Endothelial cell of umbilical vein (primary cell): ENCODE results near the gene WDR43. TPM values are rescaled to one million over a fixed set of nuclear protein-coding genes. Genes with fewer than 3 reads are reported as not detected.

Experiments used
- BruUV-seq: library from RNA; stranded (reverse); fragments of 400-500 nt; replicated peaks from 2 replicates; lab custom pipeline; 2021; lab: Mats Ljungman, UMichigan
- CTCF ChIA-PET: fragments of 300-600, 350-600 bp; sonication (Branson Sonifier 250); formaldehyde crosslinking; loops from one replicate; lab custom pipeline; 2021; ENCODE audit warnings: antibody characterized with exemption, inconsistent platforms; lab: Charles Lee
- POLR2A ChIA-PET: fragments of 300-600, 350-600 bp; sonication (Branson Sonifier 250); formaldehyde crosslinking; loops from one replicate; lab custom pipeline; 2021; ENCODE audit warnings: antibody characterized with exemption, inconsistent platforms; lab: Charles Lee
- DNase-seq: peaks from one replicate; pipeline ENCODE4 v3.0.0-alpha.2; 2011; ENCODE audit warnings: low read depth, low spot score
- FAIRE-seq: peaks from 2 replicates; lab custom pipeline; 2011; peaks lifted over from hg19 to GRCh38; lab: Jason Lieb, UNC
- H2AFZ ChIP-seq: 2 replicates; pipeline ENCODE4 v1.6.0; 2012; ENCODE audit warnings: low read depth, low read length, control low read depth, inconsistent platforms
- H3K27ac ChIP-seq: 2 replicates; pipeline ENCODE4 v1.5.1; 2011; ENCODE audit warnings: low read depth, mild to moderate bottlenecking, control low read depth, low read length, moderate library complexity; ENCODE audit not compliant: insufficient read depth
- H3K27me3 ChIP-seq, 2 experiments: 2 replicates each; pipeline versions ENCODE4 v1.6.0 to v1.6.1; 2011; ENCODE audit warnings: low read length in 2 of 2, mixed read lengths in 1 of 2; ENCODE audit not compliant: control insufficient read depth in 2 of 2, insufficient read depth in 2 of 2
- H3K36me3 ChIP-seq, 2 experiments: 2 replicates in 1 of 2; 3 replicates in 1 of 2; pipeline ENCODE4 v1.5.1; 2011; ENCODE audit warnings: low read length in 2 of 2, mild to moderate bottlenecking in 1 of 2, moderate library complexity in 1 of 2; ENCODE audit not compliant: control insufficient read depth in 2 of 2, insufficient read depth in 2 of 2; ENCODE audit errors: extremely low read depth in 1 of 2
- H3K4me1 ChIP-seq: 3 replicates; pipeline ENCODE4 v1.5.1; 2011; ENCODE audit warnings: mild to moderate bottlenecking, low read length; ENCODE audit not compliant: control insufficient read depth, insufficient read depth; ENCODE audit errors: extremely low read depth
- H3K4me2 ChIP-seq: 2 replicates; pipeline ENCODE4 v1.6.1; 2011; ENCODE audit warnings: low read length, control low read depth, mixed read lengths; ENCODE audit not compliant: insufficient read depth
- H3K4me3 ChIP-seq, 3 experiments: fragments of 200-600 bp in 1 of 3; sonication (generic), shearing (Covaris generic) in 1 of 3; replicated peaks in 1 of 3; 2 replicates each; pipeline ENCODE4 v1.5.1; 2011 to 2016; ENCODE audit warnings: control low read depth in 3 of 3, low read length in 3 of 3, mild to moderate bottlenecking in 2 of 3, inconsistent platforms in 1 of 3, low read depth in 1 of 3, moderate library complexity in 1 of 3; ENCODE audit not compliant: insufficient read depth in 1 of 3
- H3K79me2 ChIP-seq: 2 replicates; pipeline ENCODE4 v1.6.0; 2012; ENCODE audit warnings: low read length, inconsistent platforms; ENCODE audit not compliant: control insufficient read depth, insufficient read depth
- H3K9ac ChIP-seq: replicated peaks from 2 replicates; pipeline ENCODE3; 2011; ENCODE audit warnings: low read length, control low read depth; ENCODE audit not compliant: insufficient read depth; ENCODE audit errors: extremely low read depth
- H3K9me1 ChIP-seq: replicated peaks from 3 replicates; pipeline ENCODE4 v1.6.0; 2011; ENCODE audit warnings: mild to moderate bottlenecking, low read length; ENCODE audit not compliant: control insufficient read depth, insufficient read depth; ENCODE audit errors: extremely low read depth
- H3K9me3 ChIP-seq: replicated peaks from 2 replicates; pipeline ENCODE4 v1.5.1; 2012; ENCODE audit warnings: low read length, inconsistent platforms; ENCODE audit not compliant: control insufficient read depth, insufficient read depth
- H4K20me1 ChIP-seq: replicated peaks from 2 replicates; pipeline ENCODE3; 2011; ENCODE audit warnings: mild to moderate bottlenecking, low read length; ENCODE audit not compliant: control insufficient read depth, insufficient read depth; ENCODE audit errors: extremely low read depth
- CTCF ChIP-seq, 2 donors: IDR thresholded peaks; 1 replicate in 1 of 2; 2 replicates in 1 of 2; pipeline ENCODE4 v1.5.1; 2011; ENCODE audit warnings: low read length in 2 of 2, mild to moderate bottlenecking in 2 of 2, moderate library complexity in 2 of 2, control low read depth in 1 of 2, inconsistent platforms in 1 of 2, low read depth in 1 of 2; ENCODE audit not compliant: insufficient read depth in 1 of 2; ENCODE audit errors: extremely low read depth in 1 of 2
- EZH2 ChIP-seq: IDR thresholded peaks from 2 replicates; pipeline ENCODE4 v1.6.1; 2012; ENCODE audit warnings: borderline replicate concordance, low read depth, mild to moderate bottlenecking, moderate library complexity, low read length, inconsistent platforms; ENCODE audit not compliant: severe bottlenecking
- FOS ChIP-seq: IDR thresholded peaks from 2 replicates; pipeline ENCODE4 v1.6.1; 2011; ENCODE audit warnings: mild to moderate bottlenecking, low read length, moderate library complexity, borderline replicate concordance; ENCODE audit not compliant: insufficient read depth
- GATA2 ChIP-seq: IDR thresholded peaks from 2 replicates; pipeline ENCODE4 v1.7.0; 2011; ENCODE audit warnings: low read depth, mild to moderate bottlenecking, moderate library complexity, mixed read lengths, low read length; ENCODE audit not compliant: insufficient read length, insufficient read depth
- JUN ChIP-seq: IDR thresholded peaks from 2 replicates; pipeline ENCODE4 v1.6.1; 2011; ENCODE audit warnings: borderline replicate concordance, low read depth; ENCODE audit not compliant: insufficient read length, insufficient read depth
- MAX ChIP-seq: IDR thresholded peaks from 2 replicates; pipeline ENCODE4 v1.6.1; 2011; ENCODE audit not compliant: insufficient read depth, insufficient read length
- MYC ChIP-seq: IDR thresholded peaks from one replicate; pipeline ENCODE4 v1.6.1; 2011; ENCODE audit warnings: mild to moderate bottlenecking, low read depth, low read length
- POLR2A ChIP-seq: IDR thresholded peaks from 2 replicates; pipeline ENCODE4 v1.6.1; 2012; ENCODE audit warnings: low read depth, mild to moderate bottlenecking, control low read depth, low read length
- POLR2AphosphoS5 ChIP-seq: IDR thresholded peaks from 2 replicates; pipeline ENCODE4 v1.6.1; 2012; ENCODE audit warnings: low read depth, mild to moderate bottlenecking, control low read depth, low read length, moderate library complexity; ENCODE audit not compliant: insufficient read depth
- dilution Hi-C: fragments of 300-500 bp; cut with MboI; formaldehyde crosslinking; loops from one replicate; pipeline ENCODE4 v1.15.0; 2019; ENCODE audit warnings: low sequenced_read_pairs; ENCODE audit not compliant: extremely low pct_ligation_motif_present
- intact Hi-C: fragments of 100-400 bp; cut with micrococcal nuclease; formaldehyde crosslinking; loops from one replicate; pipeline ENCODE4 v1.10.0; 2022
- polyA plus RNA-seq, 4 experiments: library from polyadenylated mRNA; depleted of rRNA in 3 of 4; stranded (reverse) in 3 of 4; unstranded in 1 of 4; fragments of >200 nt; gene quantifications; 2 replicates each; pipeline versions ENCODE4 v1.2.1 to v1.2.3, GENCODE V29; 2011 to 2012; ENCODE audit warnings: missing spikeins in 1 of 4
- total RNA-seq: library from RNA; stranded (reverse); gene quantifications from 2 replicates; pipeline ENCODE4 v1.2.3, GENCODE V29; 2021

The WDR43 gene
- total and polyA plus RNA-seq, 2 donors (not counting 3 experiments of a cell fraction or from before 2014, with no cell fraction given) = 23.7 to 60.6 TPM

- no peaks in the 10 kb centered on the region for H3K9me3 ChIP-seq
- intact Hi-C loops (no loop called here), dilution Hi-C loops (no loop called here)
- DNase-seq (no peak), FAIRE-seq (no peak)
- H3K4me3 ChIP-seq = no peak overlapping the region
- BruUV-seq = no TSS peak
- CTCF ChIA-PET = no interaction called here
- no peaks in the 10 kb centered on the region for H3K27me3 ChIP-seq
- H3K4me1 ChIP-seq = peaks cover 9% of the 10 kb centered on the region
- H3K27ac ChIP-seq = no peak overlapping the region
- H3K79me2 ChIP-seq = peaks cover 57% of the 10 kb centered on the region
- H4K20me1 ChIP-seq = no peaks in the 10 kb centered on the region
- TF ChIP-seq CTCF (IDR thresholded peaks at IDR 0.05; ENCODE audit: extremely low read depth in 1 of 2, insufficient read depth in 1 of 2, low read depth in 1 of 2, low read length in 2 of 2) (no peak), FOS (no peak), MYC (no peak), MAX (no peak), POLR2AphosphoS5 (no peak), GATA2 (no peak), POLR2A (no peak), EZH2 (no peak), JUN (no peak)
- H3K9me1 ChIP-seq = no peaks in the 10 kb centered on the region
- POLR2A ChIA-PET = no interaction called here
- no peak overlapping the region for H2AFZ ChIP-seq
- H3K4me2 ChIP-seq = no peak overlapping the region
- peaks cover 13 to 38% of the 10 kb centered on the region in 2 experiments for H3K36me3 ChIP-seq
- no peak overlapping the region for H3K9ac ChIP-seq
Measured at GRCh38 chr2:28930205-28930604, 35.7 kb downstream of the WDR43 start.
